Right lobe of liver (tissue), 4 donors: ENCODE results near the gene TTLL1.

Experiments used
- POLR2A ChIP-seq: fragments of 450-650 bp; IDR thresholded peaks from one replicate; pipeline ENCODE4 v1.6.1; 2017; ENCODE audit warnings: antibody characterized with exemption, mild to moderate bottlenecking
- TF ChIP-seq, protein P1 (sequence below), 4 donors: fragments of 200-600 bp in 3 of 4; fragments of 450-650 bp in 1 of 4; IDR thresholded peaks; one replicate each; pipeline versions ENCODE4 v1.5.1 to v1.8.0; 2016 to 2022; ENCODE audit warnings: antibody characterized with exemption in 4 of 4, mild to moderate bottlenecking in 2 of 4
- donor health status: DM: no; HTN: no; CAD: no.
- donor health status: DM: no; HTN: no; CAD: no.
- donor health status: DM: no; HTN: yes; CAD: no.

DNA sequence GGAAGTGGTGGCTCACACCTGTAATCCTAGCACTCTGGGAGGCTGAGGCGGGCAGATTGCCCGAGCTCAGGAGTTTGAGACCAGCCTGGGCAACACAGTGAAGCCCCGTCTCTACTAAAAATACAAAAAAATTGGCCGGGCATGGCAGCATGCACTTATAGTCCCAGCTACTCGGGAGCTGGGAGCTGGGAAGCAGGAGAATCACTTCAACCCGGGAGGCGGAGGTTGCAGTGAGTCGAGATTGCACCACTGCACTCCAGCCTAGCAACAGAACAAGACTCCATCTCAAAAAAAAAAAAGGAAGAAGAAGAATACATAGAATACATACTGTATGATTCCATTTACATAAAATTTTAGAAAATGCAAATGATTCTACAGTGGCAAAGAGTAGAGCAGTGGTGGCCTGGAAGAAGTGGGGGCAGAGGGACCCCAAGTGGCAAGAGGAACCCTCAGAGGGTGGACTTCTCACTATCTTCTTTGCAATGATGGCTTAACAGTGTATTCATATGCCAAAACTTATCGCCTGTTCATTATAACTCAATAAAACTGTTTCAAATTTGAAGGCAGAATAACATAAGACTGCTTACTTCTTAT lies 96.2 kb downstream of the TTLL1 start:
- TF ChIP-seq, protein P1, sequence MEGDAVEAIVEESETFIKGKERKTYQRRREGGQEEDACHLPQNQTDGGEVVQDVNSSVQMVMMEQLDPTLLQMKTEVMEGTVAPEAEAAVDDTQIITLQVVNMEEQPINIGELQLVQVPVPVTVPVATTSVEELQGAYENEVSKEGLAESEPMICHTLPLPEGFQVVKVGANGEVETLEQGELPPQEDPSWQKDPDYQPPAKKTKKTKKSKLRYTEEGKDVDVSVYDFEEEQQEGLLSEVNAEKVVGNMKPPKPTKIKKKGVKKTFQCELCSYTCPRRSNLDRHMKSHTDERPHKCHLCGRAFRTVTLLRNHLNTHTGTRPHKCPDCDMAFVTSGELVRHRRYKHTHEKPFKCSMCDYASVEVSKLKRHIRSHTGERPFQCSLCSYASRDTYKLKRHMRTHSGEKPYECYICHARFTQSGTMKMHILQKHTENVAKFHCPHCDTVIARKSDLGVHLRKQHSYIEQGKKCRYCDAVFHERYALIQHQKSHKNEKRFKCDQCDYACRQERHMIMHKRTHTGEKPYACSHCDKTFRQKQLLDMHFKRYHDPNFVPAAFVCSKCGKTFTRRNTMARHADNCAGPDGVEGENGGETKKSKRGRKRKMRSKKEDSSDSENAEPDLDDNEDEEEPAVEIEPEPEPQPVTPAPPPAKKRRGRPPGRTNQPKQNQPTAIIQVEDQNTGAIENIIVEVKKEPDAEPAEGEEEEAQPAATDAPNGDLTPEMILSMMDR (IDR thresholded peaks at IDR 0.05), result no peak
- no peak for TF ChIP-seq POLR2A
